Breast epithelium (tissue), 3 donors: ENCODE measurements around the gene EEF1AKMT1.

ENCODE experiments used
- POLR2A ChIP-seq: fragments of 450-650 bp; IDR thresholded peaks from one replicate; pipeline ENCODE4 v1.6.1; 2016; ENCODE audit warnings: antibody characterized with exemption, mild to moderate bottlenecking, moderate library complexity
- TF ChIP-seq, protein P1 (sequence below), 3 donors: fragments of 450-650 bp; IDR thresholded peaks; one replicate each; pipeline ENCODE4 v1.5.1; 2016 to 2017; ENCODE audit warnings: antibody characterized with exemption in 3 of 3, mild to moderate bottlenecking in 3 of 3, moderate library complexity in 3 of 3

DNA sequence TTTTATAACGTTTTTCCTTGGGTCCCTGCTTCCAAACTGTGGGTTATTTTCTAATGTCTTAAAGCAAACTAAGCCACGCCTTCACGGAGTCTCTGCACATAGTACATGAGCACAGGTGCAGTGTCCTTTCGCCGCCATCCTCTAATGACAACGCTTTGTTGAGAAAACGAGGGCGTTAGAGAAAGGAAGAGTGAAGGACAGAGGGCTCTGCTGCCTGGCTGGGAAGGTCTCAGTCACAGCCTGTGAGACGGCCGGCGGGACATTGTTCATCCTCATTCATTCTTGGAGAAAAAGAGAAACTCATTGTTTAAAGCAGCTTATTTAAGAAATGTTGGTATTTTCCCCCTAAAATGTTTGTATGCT is 60.8 kb downstream of the EEF1AKMT1 start:
- TF ChIP-seq POLR2A: no peak
- TF ChIP-seq, protein P1, sequence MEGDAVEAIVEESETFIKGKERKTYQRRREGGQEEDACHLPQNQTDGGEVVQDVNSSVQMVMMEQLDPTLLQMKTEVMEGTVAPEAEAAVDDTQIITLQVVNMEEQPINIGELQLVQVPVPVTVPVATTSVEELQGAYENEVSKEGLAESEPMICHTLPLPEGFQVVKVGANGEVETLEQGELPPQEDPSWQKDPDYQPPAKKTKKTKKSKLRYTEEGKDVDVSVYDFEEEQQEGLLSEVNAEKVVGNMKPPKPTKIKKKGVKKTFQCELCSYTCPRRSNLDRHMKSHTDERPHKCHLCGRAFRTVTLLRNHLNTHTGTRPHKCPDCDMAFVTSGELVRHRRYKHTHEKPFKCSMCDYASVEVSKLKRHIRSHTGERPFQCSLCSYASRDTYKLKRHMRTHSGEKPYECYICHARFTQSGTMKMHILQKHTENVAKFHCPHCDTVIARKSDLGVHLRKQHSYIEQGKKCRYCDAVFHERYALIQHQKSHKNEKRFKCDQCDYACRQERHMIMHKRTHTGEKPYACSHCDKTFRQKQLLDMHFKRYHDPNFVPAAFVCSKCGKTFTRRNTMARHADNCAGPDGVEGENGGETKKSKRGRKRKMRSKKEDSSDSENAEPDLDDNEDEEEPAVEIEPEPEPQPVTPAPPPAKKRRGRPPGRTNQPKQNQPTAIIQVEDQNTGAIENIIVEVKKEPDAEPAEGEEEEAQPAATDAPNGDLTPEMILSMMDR (IDR thresholded peaks at IDR 0.05): no peak
